Liver (tissue), 9 donors: Measurements from ENCODE around the gene ALX4. TPM values are rescaled to one million over a fixed set of nuclear protein-coding genes. Genes with fewer than 3 reads are reported as not detected.

Experiments used
- DNase-seq: peaks from one replicate; pipeline ENCODE4 v3.0.0-alpha.2; 2017; ENCODE audit warnings: low spot score
- H3K27ac ChIP-seq, 2 donors: one replicate each; pipeline ENCODE4 v1.7.0; 2013; ENCODE audit warnings: inconsistent platforms in 2 of 2, low read length in 2 of 2, control low read depth in 1 of 2, low read depth in 1 of 2, mild to moderate bottlenecking in 1 of 2
- H3K27me3 ChIP-seq, 4 donors: one replicate each; pipeline versions ENCODE4 v1.6.1 to v1.7.0; 2013; ENCODE audit warnings: low read length in 3 of 4, inconsistent platforms in 1 of 4, mild to moderate bottlenecking in 1 of 4, moderate library complexity in 1 of 4; ENCODE audit not compliant: control insufficient read depth in 4 of 4, insufficient read depth in 4 of 4
- H3K36me3 ChIP-seq, 4 donors: one replicate each; pipeline versions ENCODE4 v1.6.1 to v1.7.0; 2013; ENCODE audit warnings: low read length in 3 of 4, mild to moderate bottlenecking in 3 of 4, low read depth in 1 of 4, moderate library complexity in 1 of 4; ENCODE audit not compliant: control insufficient read depth in 4 of 4, insufficient read depth in 3 of 4
- H3K4me1 ChIP-seq, 4 donors: one replicate each; pipeline versions ENCODE4 v1.6.1 to v1.7.0; 2013; ENCODE audit warnings: low read length in 3 of 4, mild to moderate bottlenecking in 3 of 4, moderate library complexity in 1 of 4; ENCODE audit not compliant: control insufficient read depth in 4 of 4, insufficient read depth in 4 of 4
- H3K4me3 ChIP-seq, 3 donors: one replicate each; pipeline versions ENCODE4 v1.6.1 to v1.7.0; 2013; ENCODE audit warnings: low read length in 3 of 3, control low read depth in 1 of 3, low read depth in 1 of 3, mild to moderate bottlenecking in 1 of 3
- H3K9ac ChIP-seq, 2 donors: one replicate each; pipeline ENCODE4 v1.7.0; 2013; ENCODE audit warnings: low read length in 2 of 2, mild to moderate bottlenecking in 2 of 2, moderate library complexity in 2 of 2, control low read depth in 1 of 2, low read depth in 1 of 2
- H3K9me3 ChIP-seq, 4 donors: one replicate each; pipeline versions ENCODE4 v1.6.1 to v1.7.0; 2013; ENCODE audit warnings: low read length in 3 of 4; ENCODE audit not compliant: control insufficient read depth in 4 of 4
- EGR1 ChIP-seq, 2 donors: IDR thresholded peaks; 2 replicates each; pipeline ENCODE4 v1.6.1; 2016 to 2018; ENCODE audit warnings: antibody characterized with exemption in 2 of 2, low read depth in 2 of 2
- FOXA1 ChIP-seq: IDR thresholded peaks from 2 replicates; pipeline ENCODE4 v1.6.1; 2016; ENCODE audit warnings: antibody characterized with exemption
- FOXA2 ChIP-seq: IDR thresholded peaks from 2 replicates; pipeline ENCODE4 v1.6.1; 2016; ENCODE audit warnings: antibody characterized with exemption
- GABPA ChIP-seq, 2 donors: IDR thresholded peaks in 1 of 2; conservative IDR thresholded peaks in 1 of 2; 2 replicates each; pipeline ENCODE4 v1.6.1; 2016; ENCODE audit warnings: antibody characterized with exemption in 2 of 2, mild to moderate bottlenecking in 1 of 2, moderate library complexity in 1 of 2
- HNF4A ChIP-seq, 2 donors: conservative IDR thresholded peaks; 2 replicates each; pipeline ENCODE4 v1.6.1; 2016; ENCODE audit warnings: antibody characterized with exemption in 2 of 2, mild to moderate bottlenecking in 2 of 2
- HNF4G ChIP-seq: IDR thresholded peaks from 2 replicates; pipeline ENCODE4 v1.6.1; 2016; ENCODE audit warnings: antibody characterized with exemption
- JUND ChIP-seq, 2 donors: IDR thresholded peaks; 2 replicates each; pipeline ENCODE4 v1.6.1; 2016; ENCODE audit warnings: antibody characterized with exemption in 2 of 2
- NR2F2 ChIP-seq: IDR thresholded peaks from 2 replicates; pipeline ENCODE4 v1.6.1; 2016; ENCODE audit warnings: antibody characterized with exemption
- RAD21 ChIP-seq, 2 donors: IDR thresholded peaks; 2 replicates each; pipeline ENCODE4 v1.6.1; 2016; ENCODE audit warnings: antibody characterized with exemption in 2 of 2, mild to moderate bottlenecking in 2 of 2
- RXRA ChIP-seq, 2 donors: IDR thresholded peaks; 2 replicates each; pipeline ENCODE4 v1.6.1; 2017 to 2018; ENCODE audit warnings: antibody characterized with exemption in 2 of 2, mild to moderate bottlenecking in 1 of 2
- SP1 ChIP-seq: IDR thresholded peaks from 2 replicates; pipeline ENCODE4 v1.6.1; 2018; ENCODE audit warnings: antibody characterized with exemption, mild to moderate bottlenecking
- TAF1 ChIP-seq: conservative IDR thresholded peaks from 2 replicates; pipeline ENCODE4 v1.6.1; 2016; ENCODE audit warnings: antibody characterized with exemption, mild to moderate bottlenecking
- YY1 ChIP-seq: IDR thresholded peaks from 2 replicates; pipeline ENCODE4 v1.6.1; 2016; ENCODE audit warnings: antibody characterized with exemption, mild to moderate bottlenecking
- WGBS: extraction: QIAGEN DNeasy Blood & Tissue Kit; methylation state at CpG from one replicate; pipeline ENCODE4 v1.1.7; 2013; 5-methylcytosine and 5-hydroxymethylcytosine counted together
- polyA plus RNA-seq, 2 donors: library from polyadenylated mRNA; stranded (reverse) in 1 of 2; unstranded in 1 of 2; fragments of 200-250 nt in 1 of 2; fragments of >200 nt in 1 of 2; fragmentation: Nextera tagmentation in 1 of 2; extraction: Ambion mirVana in 1 of 2; gene quantifications; one replicate each; pipeline versions ENCODE4 v1.2.1 to v1.2.3, GENCODE V29; 2013 to 2015
- total RNA-seq, 2 donors: library from RNA; depleted of rRNA; stranded (reverse); fragments of >200 nt; gene quantifications; one replicate each; pipeline ENCODE4 v1.2.3, GENCODE V29; 2014
- TF ChIP-seq, protein P1 (sequence below): fragments of 150-350 bp; IDR thresholded peaks from 2 replicates; pipeline ENCODE4 v1.5.1; 2017; ENCODE audit warnings: improper control_type of control experiment, low read depth, low read length; ENCODE audit not compliant: missing input control
- TF ChIP-seq, protein P2 (sequence below): IDR thresholded peaks from 2 replicates; pipeline ENCODE4 v1.6.1; 2016; ENCODE audit warnings: antibody characterized with exemption
- TF ChIP-seq, protein P3 (sequence below): IDR thresholded peaks from 2 replicates; pipeline ENCODE4 v1.6.1; 2016; ENCODE audit warnings: antibody characterized with exemption
- TF ChIP-seq, protein P4 (sequence below): IDR thresholded peaks from 2 replicates; pipeline ENCODE4 v1.6.1; 2016; ENCODE audit warnings: antibody characterized with exemption
- donor health status: healthy.
- donor health status: healthy.
- donor health status: healthy.
- donor health status: healthy.
- donor health status: healthy.

The ALX4 gene
- total and polyA plus RNA-seq, 4 donors: not detected

DNA sequence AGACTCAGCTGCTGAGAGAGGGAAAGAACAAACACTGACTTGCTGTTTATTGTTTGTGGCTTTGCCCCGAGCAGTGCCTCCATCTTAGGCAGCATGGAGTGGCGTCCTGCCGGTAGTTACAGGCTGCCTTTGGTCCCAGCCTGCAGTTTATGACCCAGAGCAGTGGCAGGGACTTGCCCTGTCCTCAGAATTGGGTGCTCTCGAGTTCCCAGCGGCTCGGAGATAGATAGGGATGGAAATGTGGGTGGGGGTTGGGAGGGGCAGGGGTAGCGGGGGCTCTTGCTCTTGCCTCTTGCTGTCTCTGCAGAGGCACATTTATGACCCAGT, 3.1 kb downstream of the ALX4 start (continued):
- TF ChIP-seq, protein P1, sequence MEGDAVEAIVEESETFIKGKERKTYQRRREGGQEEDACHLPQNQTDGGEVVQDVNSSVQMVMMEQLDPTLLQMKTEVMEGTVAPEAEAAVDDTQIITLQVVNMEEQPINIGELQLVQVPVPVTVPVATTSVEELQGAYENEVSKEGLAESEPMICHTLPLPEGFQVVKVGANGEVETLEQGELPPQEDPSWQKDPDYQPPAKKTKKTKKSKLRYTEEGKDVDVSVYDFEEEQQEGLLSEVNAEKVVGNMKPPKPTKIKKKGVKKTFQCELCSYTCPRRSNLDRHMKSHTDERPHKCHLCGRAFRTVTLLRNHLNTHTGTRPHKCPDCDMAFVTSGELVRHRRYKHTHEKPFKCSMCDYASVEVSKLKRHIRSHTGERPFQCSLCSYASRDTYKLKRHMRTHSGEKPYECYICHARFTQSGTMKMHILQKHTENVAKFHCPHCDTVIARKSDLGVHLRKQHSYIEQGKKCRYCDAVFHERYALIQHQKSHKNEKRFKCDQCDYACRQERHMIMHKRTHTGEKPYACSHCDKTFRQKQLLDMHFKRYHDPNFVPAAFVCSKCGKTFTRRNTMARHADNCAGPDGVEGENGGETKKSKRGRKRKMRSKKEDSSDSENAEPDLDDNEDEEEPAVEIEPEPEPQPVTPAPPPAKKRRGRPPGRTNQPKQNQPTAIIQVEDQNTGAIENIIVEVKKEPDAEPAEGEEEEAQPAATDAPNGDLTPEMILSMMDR: no peak

DNA sequence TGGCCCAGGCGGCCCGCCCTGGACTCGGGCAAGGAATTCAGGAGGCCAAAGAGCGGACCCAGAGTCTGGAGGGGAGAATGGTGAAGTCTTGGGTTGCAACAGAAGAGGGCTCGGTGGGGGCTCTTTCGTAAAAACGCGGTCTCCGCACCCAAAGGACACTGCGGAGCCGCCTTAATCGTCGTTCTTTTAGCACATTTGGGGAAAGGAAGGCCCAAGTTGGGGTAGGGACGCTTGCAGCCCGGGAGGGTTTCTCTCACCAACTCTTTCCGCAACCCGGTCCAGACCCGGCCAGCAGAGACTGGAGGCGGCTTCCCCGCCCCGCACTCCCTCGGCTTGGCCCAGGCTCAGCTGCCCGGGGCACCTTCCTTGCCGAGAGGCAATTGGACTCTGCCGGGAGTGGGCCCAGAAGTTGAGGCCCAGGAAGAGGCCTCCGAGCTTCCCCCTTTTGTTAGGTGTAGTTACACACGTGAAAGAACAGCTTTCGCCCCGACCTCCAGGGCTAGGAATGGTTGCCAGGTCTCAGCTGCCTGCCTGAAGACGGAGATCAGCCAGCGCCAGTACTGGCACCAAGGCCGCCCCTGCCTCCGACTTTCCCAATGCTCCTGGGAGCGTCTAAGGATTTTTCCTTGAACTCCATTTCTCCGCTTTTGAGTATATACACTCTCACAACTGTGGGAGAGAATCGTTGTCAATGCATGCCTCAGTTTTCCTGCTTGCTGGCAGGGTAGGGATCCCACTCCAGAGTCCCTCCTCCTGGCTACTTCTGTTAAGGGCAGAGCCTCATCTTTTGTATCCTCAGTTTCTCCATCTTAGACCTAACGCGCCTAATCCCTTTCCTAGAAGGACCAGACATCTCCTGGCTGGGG, 3.7 kb downstream of the ALX4 start:
- 29% methylated on average over 38 of the region's 38 CpGs for WGBS
- TF ChIP-seq RXRA (IDR thresholded peaks at IDR 0.05) (no peak), SP1 (no peak), HNF4G (no peak), NR2F2 (no peak), YY1 (no peak)
- Histone ChIP-seq H3K36me3 (no peaks in the 10 kb centered on the region), H3K4me3 (peak overlapping the region; percentile 63 to 76 (median 65)), H3K4me1 (peaks cover 5 to 34% (median 21%) of the 10 kb centered on the region in 4 donors), H3K27me3 (peaks cover 6 to 31% (median 15%) of the 10 kb centered on the region in 4 donors), H3K9me3 (no peaks in the 10 kb centered on the region), H3K27ac (no peak overlapping the region), H3K9ac (no peak overlapping the region)
- DNase-seq: no peak

DNA sequence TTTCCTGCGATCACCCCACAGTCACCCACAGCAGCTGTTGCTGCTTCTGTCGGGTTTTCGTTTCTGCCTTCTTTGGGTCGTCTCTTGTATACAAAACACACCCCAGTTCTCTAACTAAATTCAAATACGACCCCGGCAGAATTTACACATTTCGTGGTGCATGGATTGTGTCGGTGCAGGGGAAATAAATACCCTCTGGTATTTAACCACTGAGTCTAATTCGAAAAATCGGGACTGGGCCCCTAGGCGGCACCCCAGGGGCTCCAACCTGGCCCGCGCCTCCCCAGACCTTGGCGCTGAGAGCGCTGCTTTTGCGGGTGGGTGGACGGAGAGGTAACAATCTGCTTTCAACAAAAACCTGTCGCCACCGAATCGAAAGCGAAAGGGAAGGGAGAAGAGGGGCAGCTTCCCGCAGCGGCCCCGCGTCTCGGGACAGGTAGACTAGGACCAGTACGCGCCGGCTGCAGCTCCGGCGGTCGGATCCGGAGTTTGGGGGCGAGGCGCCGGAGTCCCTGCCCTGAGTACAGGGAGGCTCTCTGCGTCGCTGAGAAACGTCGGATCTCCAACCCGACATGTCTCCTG, 4.4 kb downstream of the ALX4 start:
- H3K4me3 ChIP-seq: peak overlapping the region; percentile 63 to 76 (median 65)
- H3K27ac ChIP-seq: no peak overlapping the region
- no peak for DNase-seq
- peak overlapping the region in 1 of 2 donors; percentile 13 for H3K9ac ChIP-seq
- no peaks in the 10 kb centered on the region for H3K36me3 ChIP-seq
- H3K9me3 ChIP-seq: no peaks in the 10 kb centered on the region
- H3K4me1 ChIP-seq: peaks cover 5 to 34% (median 21%) of the 10 kb centered on the region in 4 donors
- TF ChIP-seq TAF1: no peak
- TF ChIP-seq NR2F2: no peak
- TF ChIP-seq, protein P2, sequence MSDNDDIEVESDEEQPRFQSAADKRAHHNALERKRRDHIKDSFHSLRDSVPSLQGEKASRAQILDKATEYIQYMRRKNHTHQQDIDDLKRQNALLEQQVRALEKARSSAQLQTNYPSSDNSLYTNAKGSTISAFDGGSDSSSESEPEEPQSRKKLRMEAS: no peak
- TF ChIP-seq, protein P1: no peak
- TF ChIP-seq EGR1 (IDR thresholded peaks at IDR 0.05; ENCODE audit: low read depth in 2 of 2): no peak
- TF ChIP-seq HNF4A (conservative IDR thresholded peaks at IDR 0.05): no peak
- TF ChIP-seq, protein P3, sequence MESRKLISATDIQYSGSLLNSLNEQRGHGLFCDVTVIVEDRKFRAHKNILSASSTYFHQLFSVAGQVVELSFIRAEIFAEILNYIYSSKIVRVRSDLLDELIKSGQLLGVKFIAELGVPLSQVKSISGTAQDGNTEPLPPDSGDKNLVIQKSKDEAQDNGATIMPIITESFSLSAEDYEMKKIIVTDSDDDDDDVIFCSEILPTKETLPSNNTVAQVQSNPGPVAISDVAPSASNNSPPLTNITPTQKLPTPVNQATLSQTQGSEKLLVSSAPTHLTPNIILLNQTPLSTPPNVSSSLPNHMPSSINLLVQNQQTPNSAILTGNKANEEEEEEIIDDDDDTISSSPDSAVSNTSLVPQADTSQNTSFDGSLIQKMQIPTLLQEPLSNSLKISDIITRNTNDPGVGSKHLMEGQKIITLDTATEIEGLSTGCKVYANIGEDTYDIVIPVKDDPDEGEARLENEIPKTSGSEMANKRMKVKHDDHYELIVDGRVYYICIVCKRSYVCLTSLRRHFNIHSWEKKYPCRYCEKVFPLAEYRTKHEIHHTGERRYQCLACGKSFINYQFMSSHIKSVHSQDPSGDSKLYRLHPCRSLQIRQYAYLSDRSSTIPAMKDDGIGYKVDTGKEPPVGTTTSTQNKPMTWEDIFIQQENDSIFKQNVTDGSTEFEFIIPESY: no peak
- no peak for TF ChIP-seq RXRA (IDR thresholded peaks at IDR 0.05)
- no peak for TF ChIP-seq FOXA2
- TF ChIP-seq, protein P4, sequence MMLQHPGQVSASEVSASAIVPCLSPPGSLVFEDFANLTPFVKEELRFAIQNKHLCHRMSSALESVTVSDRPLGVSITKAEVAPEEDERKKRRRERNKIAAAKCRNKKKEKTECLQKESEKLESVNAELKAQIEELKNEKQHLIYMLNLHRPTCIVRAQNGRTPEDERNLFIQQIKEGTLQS: no peak
- no peak for TF ChIP-seq JUND (IDR thresholded peaks at IDR 0.05)
- TF ChIP-seq RAD21 (IDR thresholded peaks at IDR 0.05): no peak
- TF ChIP-seq HNF4G: no peak
- no peak for TF ChIP-seq FOXA1
- no peak for TF ChIP-seq GABPA (IDR thresholded peaks at IDR 0.05 in 1 of 2, conservative IDR thresholded peaks at IDR 0.05 in 1 of 2)
- peaks cover 5 to 26% (median 14%) of the 10 kb centered on the region in 4 donors for H3K27me3 ChIP-seq
- 2% methylated on average over 41 of the region's 41 CpGs for WGBS
